A673 (cell line): ENCODE measurements around the gene LRP2.

Experiments
- CTCF ChIP-seq: fragments of 300-800, 200-600 bp; sonication (generic); conservative IDR thresholded peaks from 2 replicates; pipeline ENCODE4 v1.5.1; 2017; ENCODE audit warnings: low read depth, mild to moderate bottlenecking, antibody characterized with exemption, low read length, moderate library complexity, mixed read lengths
- EZH2 ChIP-seq: fragments of 200-600 bp; sonication (generic); IDR thresholded peaks from 2 replicates; pipeline ENCODE4 v1.6.1; 2017; ENCODE audit warnings: borderline replicate concordance, low read depth, mild to moderate bottlenecking, mixed read lengths, antibody characterized with exemption, low read length; ENCODE audit not compliant: poor library complexity, severe bottlenecking

GRCh38 chr2:169294001-169294675, 68.2 kb downstream of the LRP2 start:
- TF ChIP-seq CTCF = no peak
- TF ChIP-seq EZH2 = no peak
